HEK293 (cell line): ENCODE results near the gene KLF2.

ENCODE experiments used
- CTCF ChIP-seq: fragments of 450-650 bp; formaldehyde crosslinking; IDR thresholded peaks from 2 replicates; pipeline ENCODE4 v1.5.1; 2016; ENCODE audit warnings: missing biosample characterization, missing genetic modification characterization
- SALL2 ChIP-seq: fragments of 450-650 bp; formaldehyde crosslinking; IDR thresholded peaks from 2 replicates; pipeline ENCODE4 v1.5.0; 2017; ENCODE audit warnings: missing biosample characterization, mild to moderate bottlenecking, missing genetic modification characterization, borderline replicate concordance
- SETDB1 ChIP-seq: IDR thresholded peaks from one replicate; pipeline ENCODE4 v1.6.1; 2017; ENCODE audit warnings: mild to moderate bottlenecking, low read length, moderate library complexity, mixed read lengths; ENCODE audit not compliant: insufficient read length
- YY1 ChIP-seq: fragments of 450-650 bp; formaldehyde crosslinking; IDR thresholded peaks from 2 replicates; pipeline ENCODE4 v1.5.1; 2018; ENCODE audit warnings: missing biosample characterization, missing genetic modification characterization
- ZBTB17 ChIP-seq: fragments of 450-650 bp; formaldehyde crosslinking; IDR thresholded peaks from 2 replicates; pipeline ENCODE4 v1.5.1; 2016; ENCODE audit warnings: missing biosample characterization, missing genetic modification characterization
- ZBTB26 ChIP-seq: fragments of 450-650 bp; formaldehyde crosslinking; optimal IDR thresholded peaks from 2 replicates; pipeline ENCODE3; 2016; ENCODE audit warnings: missing biosample characterization, mild to moderate bottlenecking, missing genetic modification characterization
- ZNF155 ChIP-seq: fragments of 450-650 bp; formaldehyde crosslinking; IDR thresholded peaks from 2 replicates; pipeline ENCODE4 v1.5.1; 2016; ENCODE audit warnings: missing biosample characterization, missing genetic modification characterization
- ZNF324 ChIP-seq: fragments of 450-650 bp; formaldehyde crosslinking; IDR thresholded peaks from 2 replicates; pipeline ENCODE4 v1.5.1; 2016; ENCODE audit warnings: missing biosample characterization, missing genetic modification characterization
- ZNF548 ChIP-seq: fragments of 450-650 bp; formaldehyde crosslinking; IDR thresholded peaks from 2 replicates; pipeline ENCODE4 v1.5.1; 2016; ENCODE audit warnings: missing biosample characterization, missing genetic modification characterization
- ZNF549 ChIP-seq: fragments of 450-650 bp; IDR thresholded peaks from 2 replicates; pipeline ENCODE4 v1.5.1; 2018; ENCODE audit warnings: missing biosample characterization, missing genetic modification characterization, mild to moderate bottlenecking, inconsistent platforms, moderate library complexity
- ZNF670 ChIP-seq: fragments of 450-650 bp; formaldehyde crosslinking; IDR thresholded peaks from 2 replicates; pipeline ENCODE4 v1.5.1; 2016; ENCODE audit warnings: missing biosample characterization, missing genetic modification characterization, low read depth
- ZNF776 ChIP-seq: fragments of 450-650 bp; formaldehyde crosslinking; IDR thresholded peaks from 2 replicates; pipeline ENCODE4 v1.5.0; 2017; ENCODE audit warnings: missing biosample characterization, missing genetic modification characterization, borderline replicate concordance
- ZNF777 ChIP-seq: fragments of 450-650 bp; formaldehyde crosslinking; IDR thresholded peaks from 2 replicates; pipeline ENCODE4 v1.5.1; 2017; ENCODE audit warnings: missing biosample characterization, missing genetic modification characterization, borderline replicate concordance
- ZNF792 ChIP-seq: fragments of 450-650 bp; formaldehyde crosslinking; IDR thresholded peaks from 2 replicates; pipeline ENCODE4 v1.5.1; 2016; ENCODE audit warnings: missing biosample characterization, missing genetic modification characterization

GRCh38 chr19:16280306-16280705 lies 44.3 kb upstream of the KLF2 start:
- no peak for TF ChIP-seq ZNF670 (tag by site-specific recombination)
- no peak for TF ChIP-seq YY1
- no peak for TF ChIP-seq CTCF (tag by site-specific recombination)
- TF ChIP-seq ZBTB26, result no peak
- TF ChIP-seq ZNF155 (tag by site-specific recombination), result no peak
- TF ChIP-seq ZNF776 (tag by site-specific recombination), result no peak
- no peak for TF ChIP-seq SETDB1
- TF ChIP-seq ZNF549, result no peak
- no peak for TF ChIP-seq ZNF777 (tag by site-specific recombination)
- no peak for TF ChIP-seq ZNF324
- no peak for TF ChIP-seq ZNF548 (tag by site-specific recombination)
- no peak for TF ChIP-seq ZNF792
- TF ChIP-seq ZBTB17 (tag by site-specific recombination), result no peak
- no peak for TF ChIP-seq SALL2 (tag by site-specific recombination)
